ENCODE results near the gene OR51M1.

DNA sequence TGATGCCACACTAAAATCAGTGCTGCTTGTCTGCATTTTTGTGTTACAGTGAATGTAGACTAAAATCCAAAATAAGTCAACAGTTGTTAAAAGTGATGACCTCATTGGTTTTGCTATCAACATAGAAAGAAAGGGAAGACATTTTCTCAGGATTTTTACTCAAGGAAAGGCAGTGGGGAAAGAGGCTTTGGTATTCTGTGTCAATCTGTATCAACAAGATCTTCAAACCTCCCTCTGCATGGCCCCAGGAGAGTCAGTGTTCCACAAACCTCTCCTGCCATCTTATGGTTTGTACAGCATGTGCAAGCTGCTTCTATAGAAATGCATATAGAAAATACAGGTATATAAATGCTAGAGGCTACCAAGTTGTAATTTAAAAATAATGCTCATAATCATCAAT lies 13.8 kb upstream of the OR51M1 start:
- TF ChIP-seq GATA3 (IDR thresholded peaks at IDR 0.05; ENCODE audit: low read depth, low read length) (no peak), GATA2 (IDR thresholded peaks at IDR 0.05; ENCODE audit: low read depth, low read length) (no peak)
